ENCODE data around the gene SH2D5. TPM values are rescaled to one million over a fixed set of nuclear protein-coding genes. Genes with fewer than 3 reads are reported as not detected.

Gene SH2D5
- polyA plus RNA-seq, 3 donors, result not detected

DNA sequence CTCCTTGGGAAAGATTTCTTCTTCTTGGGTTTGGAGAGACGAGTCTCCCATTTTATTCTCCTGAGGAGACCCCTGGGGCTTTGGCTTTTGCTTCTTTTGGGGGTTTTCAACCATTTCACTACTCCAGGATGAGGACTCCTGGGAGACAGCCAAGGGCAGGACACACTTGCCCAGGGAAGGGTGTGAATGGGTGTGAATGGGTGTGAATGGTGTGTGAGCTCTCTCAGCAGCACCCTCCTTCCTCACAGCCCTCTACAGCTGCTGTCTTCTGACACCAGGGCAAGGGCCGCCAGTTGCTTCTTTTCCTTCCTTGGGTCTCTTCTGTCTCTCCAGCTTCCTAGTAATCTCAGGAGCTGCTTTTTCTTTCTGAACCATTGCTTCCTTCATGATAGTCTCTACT lies 38.9 kb downstream of the SH2D5 start:
- H2AFZ ChIP-seq (ENCODE audit: insufficient read depth, low read depth, low read length, poor library complexity, severe bottlenecking), result no peak overlapping the region
- no CpG with 5 or more reads among the region's 2 CpGs for whole genome bisulfite sequencing (ENCODE audit: insufficient coverage)
- TF ChIP-seq, protein P1, sequence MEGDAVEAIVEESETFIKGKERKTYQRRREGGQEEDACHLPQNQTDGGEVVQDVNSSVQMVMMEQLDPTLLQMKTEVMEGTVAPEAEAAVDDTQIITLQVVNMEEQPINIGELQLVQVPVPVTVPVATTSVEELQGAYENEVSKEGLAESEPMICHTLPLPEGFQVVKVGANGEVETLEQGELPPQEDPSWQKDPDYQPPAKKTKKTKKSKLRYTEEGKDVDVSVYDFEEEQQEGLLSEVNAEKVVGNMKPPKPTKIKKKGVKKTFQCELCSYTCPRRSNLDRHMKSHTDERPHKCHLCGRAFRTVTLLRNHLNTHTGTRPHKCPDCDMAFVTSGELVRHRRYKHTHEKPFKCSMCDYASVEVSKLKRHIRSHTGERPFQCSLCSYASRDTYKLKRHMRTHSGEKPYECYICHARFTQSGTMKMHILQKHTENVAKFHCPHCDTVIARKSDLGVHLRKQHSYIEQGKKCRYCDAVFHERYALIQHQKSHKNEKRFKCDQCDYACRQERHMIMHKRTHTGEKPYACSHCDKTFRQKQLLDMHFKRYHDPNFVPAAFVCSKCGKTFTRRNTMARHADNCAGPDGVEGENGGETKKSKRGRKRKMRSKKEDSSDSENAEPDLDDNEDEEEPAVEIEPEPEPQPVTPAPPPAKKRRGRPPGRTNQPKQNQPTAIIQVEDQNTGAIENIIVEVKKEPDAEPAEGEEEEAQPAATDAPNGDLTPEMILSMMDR (IDR thresholded peaks at IDR 0.05), result no peak
- H3K36me3 ChIP-seq (replicated peaks in 1 of 2; ENCODE audit: control insufficient read depth in 1 of 2, insufficient read depth in 2 of 2, low read length in 2 of 2), result no peaks in the 10 kb centered on the region
- no peaks in the 10 kb centered on the region for H3K27me3 ChIP-seq (ENCODE audit: control insufficient read depth in 2 of 2, insufficient read depth in 2 of 2, low read length in 2 of 2)
- no peaks in the 10 kb centered on the region for H3K36me3 Mint-ChIP-seq
- peaks cover 0 to 10% (median 5%) of the 10 kb centered on the region in 3 donors for H3K27me3 Mint-ChIP-seq (ENCODE audit: low read depth in 3 of 3)
- H3K27ac ChIP-seq (ENCODE audit: low read depth in 1 of 2, low read length in 2 of 2), result no peak overlapping the region
- intact Hi-C loops (cut with micrococcal nuclease), result loop anchor here in 1 of 2 donors (10.0 kb wide), 1 partner anchor 501 kb away; no protein-coding TSS in a partner anchor
- H3K9ac ChIP-seq (ENCODE audit: insufficient read depth, low read length, poor library complexity, severe bottlenecking), result no peak overlapping the region
- no peak overlapping the region for H3K4me2 ChIP-seq (replicated peaks; ENCODE audit: extremely low read depth, low read length, poor library complexity, severe bottlenecking)
- H3K4me3 Mint-ChIP-seq, result no peak overlapping the region
- no peaks in the 10 kb centered on the region for H3K9me3 Mint-ChIP-seq
- H3K4me1 ChIP-seq (ENCODE audit: control insufficient read depth in 1 of 2, insufficient read depth in 2 of 2, low read length in 2 of 2), result peaks cover 9 to 11% of the 10 kb centered on the region in 2 donors
- no peak overlapping the region for H3K27ac Mint-ChIP-seq
- no peaks in the 10 kb centered on the region for H3K9me3 ChIP-seq (replicated peaks in 1 of 2; ENCODE audit: control insufficient read depth in 1 of 2, insufficient read depth in 1 of 2, low read length in 2 of 2)
- peaks cover 14% of the 10 kb centered on the region for H3K4me1 Mint-ChIP-seq
- H3K4me3 ChIP-seq (replicated peaks in 1 of 3; ENCODE audit: low read depth in 2 of 3, low read length in 3 of 3), result no peak overlapping the region
- H3K79me2 ChIP-seq (ENCODE audit: insufficient read depth, low read length), result no peaks in the 10 kb centered on the region
- no peaks in the 10 kb centered on the region for H4K20me1 ChIP-seq (ENCODE audit: insufficient read depth, low read length)
- no peak for DNase-seq

DNA sequence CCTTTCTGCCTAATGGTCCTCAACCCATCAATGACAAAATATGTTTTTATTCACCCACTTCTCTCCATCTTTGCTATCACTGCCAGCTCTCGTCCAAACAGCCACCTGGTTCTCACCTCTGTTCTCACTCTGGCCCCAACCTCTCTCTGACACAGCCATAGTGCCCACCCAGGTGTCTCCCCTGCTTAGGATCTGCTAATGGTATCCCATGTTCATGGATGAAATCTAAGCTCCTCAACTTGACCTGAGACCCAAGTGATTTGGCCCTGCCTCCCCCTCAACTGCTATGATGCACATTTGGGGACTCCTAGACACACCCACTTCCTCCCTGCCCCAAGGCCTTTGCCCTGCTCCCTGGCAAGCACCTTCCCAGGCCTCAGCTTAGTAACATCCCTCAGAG lies 40.6 kb downstream of the SH2D5 start:
- H3K27ac Mint-ChIP-seq, result no peak overlapping the region
- H3K4me2 ChIP-seq (replicated peaks; ENCODE audit: extremely low read depth, low read length, poor library complexity, severe bottlenecking), result no peak overlapping the region
- TF ChIP-seq, protein P1 (IDR thresholded peaks at IDR 0.05), result no peak
- H3K27me3 ChIP-seq (ENCODE audit: control insufficient read depth in 2 of 2, insufficient read depth in 2 of 2, low read length in 2 of 2), result no peaks in the 10 kb centered on the region
- H3K27me3 Mint-ChIP-seq (ENCODE audit: low read depth in 3 of 3), result peaks cover 0 to 10% (median 3%) of the 10 kb centered on the region in 3 donors
- peaks cover 11% of the 10 kb centered on the region for H3K4me1 Mint-ChIP-seq
- H3K9ac ChIP-seq (ENCODE audit: insufficient read depth, low read length, poor library complexity, severe bottlenecking), result no peak overlapping the region
- no peaks in the 10 kb centered on the region for H3K79me2 ChIP-seq (ENCODE audit: insufficient read depth, low read length)
- no peaks in the 10 kb centered on the region for H4K20me1 ChIP-seq (ENCODE audit: insufficient read depth, low read length)
- intact Hi-C loops (cut with micrococcal nuclease), result loop anchor here in 1 of 2 donors (10.0 kb wide), 1 partner anchor 503 kb away; no protein-coding TSS in a partner anchor
- no peak overlapping the region for H3K27ac ChIP-seq (ENCODE audit: low read depth in 1 of 2, low read length in 2 of 2)
- no peaks in the 10 kb centered on the region for H3K9me3 Mint-ChIP-seq
- no peak overlapping the region for H3K4me3 Mint-ChIP-seq
- H3K4me1 ChIP-seq (ENCODE audit: control insufficient read depth in 1 of 2, insufficient read depth in 2 of 2, low read length in 2 of 2), result peaks cover 6 to 8% of the 10 kb centered on the region in 2 donors
- H3K9me3 ChIP-seq (replicated peaks in 1 of 2; ENCODE audit: control insufficient read depth in 1 of 2, insufficient read depth in 1 of 2, low read length in 2 of 2), result no peaks in the 10 kb centered on the region
- WGBS (ENCODE audit: insufficient coverage), result 100% methylated on average over 1 of the region's 1 CpG
- H3K4me3 ChIP-seq (replicated peaks in 1 of 3; ENCODE audit: low read depth in 2 of 3, low read length in 3 of 3), result no peak overlapping the region
- no peak for DNase-seq
- no peaks in the 10 kb centered on the region for H3K36me3 ChIP-seq (replicated peaks in 1 of 2; ENCODE audit: control insufficient read depth in 1 of 2, insufficient read depth in 2 of 2, low read length in 2 of 2)
- H3K36me3 Mint-ChIP-seq, result no peaks in the 10 kb centered on the region
- H2AFZ ChIP-seq (ENCODE audit: insufficient read depth, low read depth, low read length, poor library complexity, severe bottlenecking), result no peak overlapping the region

Measured in CD14-positive monocyte (primary cell).